VCaP (cell line): ENCODE data around the gene EOLA1.
"Not testable (repeated sequence)": the region's sequence is repeated elsewhere in the genome, so short reads cannot be mapped to it uniquely, and the experiment has no call there.

Source experiments
- H3K27ac ChIP-seq: fragments of 450-650 bp; 2 replicates; pipeline ENCODE4 v1.5.1; 2017
- CTCF ChIP-seq: fragments of 450-650 bp; conservative IDR thresholded peaks from 2 replicates; pipeline ENCODE4 v1.5.1; 2017; ENCODE audit warnings: mild to moderate bottlenecking, moderate library complexity

Gene EOLA1

GRCh38 chrX:149572743-149573142 lies 31.9 kb downstream of the EOLA1 start:
- no peak for TF ChIP-seq CTCF
- H3K27ac ChIP-seq = no peak overlapping the region

- H3K27ac ChIP-seq = not testable (repeated sequence)
Measured at GRCh38 chrX:149573456-149573855, 32.6 kb downstream of the EOLA1 start.

GRCh38 chrX:149585631-149586030 lies 44.8 kb downstream of the EOLA1 start:
- H3K27ac ChIP-seq = not testable (repeated sequence)

- H3K27ac ChIP-seq = not testable (repeated sequence)
Measured at GRCh38 chrX:149587359-149587758, 46.5 kb downstream of the EOLA1 start, which contains the start of gene MAGEA9B. Gene MAGEA9B (minus strand): TSS chrX:149587459. CDS start chrX:149583179, 4,280 bp downstream.

- H3K27ac ChIP-seq = not testable (repeated sequence)
Measured at GRCh38 chrX:149590993-149591392, 50.2 kb downstream of the EOLA1 start.

- H3K27ac ChIP-seq = not testable (repeated sequence)
Measured at GRCh38 chrX:149595214-149595613, 54.4 kb downstream of the EOLA1 start, which contains the start of gene HSFX2. Gene HSFX2 (minus strand): TSS chrX:149595314. CDS start chrX:149594700, 614 bp downstream.

- H3K27ac ChIP-seq = not testable (repeated sequence)
Measured at GRCh38 chrX:149595943-149596342, 55.1 kb downstream of the EOLA1 start.
